RWPE2 (cell line): ENCODE results near the gene ATP2A1.

Experiments used
- ATAC-seq: fragments of 200-7000 bp; cut with Tn5 transposase; 3 replicates; pipeline ENCODE4 v1.9.1; 2021; ENCODE audit warnings: low read depth
- DNase-seq: peaks from one replicate; pipeline ENCODE4 v3.0.0-alpha.2; 2020; ENCODE audit warnings: low spot score
- H3K27ac ChIP-seq: fragments of 450-650 bp; 2 replicates; pipeline ENCODE4 v1.5.1; 2017; ENCODE audit warnings: mild to moderate bottlenecking; ENCODE audit not compliant: poor library complexity, severe bottlenecking
- H3K27me3 ChIP-seq: fragments of 250-450 bp; sonication (Bioruptor Pico); 2 replicates; pipeline ENCODE4 v1.5.1; 2021; ENCODE audit warnings: mild to moderate bottlenecking, moderate library complexity; ENCODE audit not compliant: insufficient read depth, poor library complexity, severe bottlenecking
- H3K36me3 ChIP-seq: fragments of 250-450 bp; sonication (Bioruptor Pico); 2 replicates; pipeline ENCODE4 v1.5.1; 2020; ENCODE audit warnings: low read depth, mild to moderate bottlenecking, moderate library complexity
- H3K4me1 ChIP-seq: fragments of 250-450 bp; sonication (Bioruptor Pico); 2 replicates; pipeline ENCODE4 v1.5.1; 2021; ENCODE audit warnings: mild to moderate bottlenecking, moderate library complexity; ENCODE audit not compliant: insufficient read depth, poor library complexity, severe bottlenecking
- H3K4me3 ChIP-seq: fragments of 250-450 bp; sonication (Bioruptor Pico); 2 replicates; pipeline ENCODE4 v1.5.1; 2021; ENCODE audit warnings: mild to moderate bottlenecking, moderate library complexity; ENCODE audit not compliant: severe bottlenecking
- H3K9me3 ChIP-seq: fragments of 250-450 bp; sonication (Bioruptor Pico); 2 replicates; pipeline ENCODE4 v1.5.1; 2021; ENCODE audit warnings: mild to moderate bottlenecking, moderate library complexity; ENCODE audit not compliant: severe bottlenecking
- TF ChIP-seq, protein P1 (sequence below): fragments of 450-650 bp; IDR thresholded peaks from one replicate; pipeline ENCODE4 v1.5.1; 2017; ENCODE audit warnings: mild to moderate bottlenecking, moderate library complexity; ENCODE audit not compliant: poor library complexity, severe bottlenecking

Gene ATP2A1

DNA sequence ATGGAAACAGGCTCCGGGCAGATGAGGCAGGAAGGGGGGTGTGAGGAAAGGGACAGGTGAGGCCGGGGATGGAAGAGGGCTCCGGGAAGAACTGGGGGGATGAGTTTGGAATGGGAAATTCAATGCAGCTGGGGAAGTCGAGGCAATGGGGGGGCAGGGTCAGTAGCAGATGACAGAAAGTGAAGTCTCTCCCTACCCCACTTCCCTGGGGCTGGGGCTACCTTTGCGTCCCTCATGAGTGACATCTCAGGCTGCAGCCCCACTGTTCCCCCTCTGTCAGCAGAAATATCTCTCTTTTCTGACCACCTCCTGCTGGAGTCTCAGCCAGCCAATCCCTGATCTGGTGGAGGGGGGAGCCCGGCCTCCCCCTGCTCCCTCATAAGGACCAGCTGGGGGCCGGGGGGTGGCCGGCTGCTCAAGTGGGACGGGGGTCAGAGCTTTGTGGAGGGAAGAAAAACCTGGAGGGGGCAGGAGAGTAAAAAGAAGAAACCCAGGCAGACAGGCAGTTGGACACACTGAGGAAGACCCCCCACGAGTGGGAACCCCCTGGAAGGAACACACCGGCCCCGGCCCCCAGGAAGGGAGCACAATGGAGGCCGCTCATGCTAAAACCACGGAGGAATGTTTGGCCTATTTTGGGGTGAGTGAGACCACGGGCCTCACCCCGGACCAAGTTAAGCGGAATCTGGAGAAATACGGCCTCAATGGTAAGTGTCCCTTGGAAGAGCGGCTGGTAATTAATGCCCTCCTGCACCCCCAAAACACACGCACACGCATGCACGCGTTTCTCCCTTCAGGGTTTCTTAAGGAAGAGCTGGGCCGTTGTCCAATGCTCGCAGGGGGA is at the start of gene ATP2A1:
Gene ATP2A1 (plus strand): TSS at position 406 of the 844 bp plus-strand sequence. CDS start 184 bp downstream, at position 590.
- Histone ChIP-seq H3K4me1 (peaks cover 4% of the 10 kb centered on the region), H3K27ac (no peak within 1 kb of the TSS)
- TF ChIP-seq, protein P1, sequence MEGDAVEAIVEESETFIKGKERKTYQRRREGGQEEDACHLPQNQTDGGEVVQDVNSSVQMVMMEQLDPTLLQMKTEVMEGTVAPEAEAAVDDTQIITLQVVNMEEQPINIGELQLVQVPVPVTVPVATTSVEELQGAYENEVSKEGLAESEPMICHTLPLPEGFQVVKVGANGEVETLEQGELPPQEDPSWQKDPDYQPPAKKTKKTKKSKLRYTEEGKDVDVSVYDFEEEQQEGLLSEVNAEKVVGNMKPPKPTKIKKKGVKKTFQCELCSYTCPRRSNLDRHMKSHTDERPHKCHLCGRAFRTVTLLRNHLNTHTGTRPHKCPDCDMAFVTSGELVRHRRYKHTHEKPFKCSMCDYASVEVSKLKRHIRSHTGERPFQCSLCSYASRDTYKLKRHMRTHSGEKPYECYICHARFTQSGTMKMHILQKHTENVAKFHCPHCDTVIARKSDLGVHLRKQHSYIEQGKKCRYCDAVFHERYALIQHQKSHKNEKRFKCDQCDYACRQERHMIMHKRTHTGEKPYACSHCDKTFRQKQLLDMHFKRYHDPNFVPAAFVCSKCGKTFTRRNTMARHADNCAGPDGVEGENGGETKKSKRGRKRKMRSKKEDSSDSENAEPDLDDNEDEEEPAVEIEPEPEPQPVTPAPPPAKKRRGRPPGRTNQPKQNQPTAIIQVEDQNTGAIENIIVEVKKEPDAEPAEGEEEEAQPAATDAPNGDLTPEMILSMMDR, result no peak

DNA sequence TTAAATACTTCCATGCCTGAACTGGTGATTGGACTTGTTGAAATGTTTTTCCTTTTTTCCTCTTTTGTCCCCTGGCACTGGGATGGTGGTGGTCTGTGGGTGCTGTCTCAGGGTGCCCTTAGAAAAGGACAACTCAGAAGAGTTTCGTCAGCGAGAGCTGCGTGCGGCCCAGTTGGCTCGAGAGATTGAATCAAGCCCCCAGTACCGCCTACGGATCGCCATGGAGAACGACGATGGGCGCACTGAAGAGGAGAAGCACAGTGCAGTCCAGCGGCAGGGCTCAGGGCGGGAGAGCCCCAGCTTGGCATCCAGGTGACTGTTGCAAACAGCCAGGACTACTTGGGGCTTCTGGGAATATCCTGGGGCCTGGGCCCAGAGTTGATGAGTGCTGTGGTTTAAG is 48.5 kb upstream of the ATP2A1 start:
- H3K27me3 ChIP-seq, result no peaks in the 10 kb centered on the region
- no peak for DNase-seq
- no peaks in the 10 kb centered on the region for H3K9me3 ChIP-seq
- H3K27ac ChIP-seq, result no peak overlapping the region
- H3K4me3 ChIP-seq, result no peak overlapping the region
- H3K36me3 ChIP-seq, result peaks cover 100% of the 10 kb centered on the region
- TF ChIP-seq, protein P1, result no peak
- H3K4me1 ChIP-seq, result peaks cover 12% of the 10 kb centered on the region
- ATAC-seq, result no peak

More for the DNA sequence above, at the start of gene ATP2A1:
- H3K4me3 ChIP-seq, result peak within 1 kb of the TSS; percentile 63
- peaks cover 8% of the 10 kb centered on the region for H3K36me3 ChIP-seq
- ATAC-seq, result no peak
- no peaks in the 10 kb centered on the region for H3K9me3 ChIP-seq
- no peak for DNase-seq
- H3K27me3 ChIP-seq, result no peaks in the 10 kb centered on the region

DNA sequence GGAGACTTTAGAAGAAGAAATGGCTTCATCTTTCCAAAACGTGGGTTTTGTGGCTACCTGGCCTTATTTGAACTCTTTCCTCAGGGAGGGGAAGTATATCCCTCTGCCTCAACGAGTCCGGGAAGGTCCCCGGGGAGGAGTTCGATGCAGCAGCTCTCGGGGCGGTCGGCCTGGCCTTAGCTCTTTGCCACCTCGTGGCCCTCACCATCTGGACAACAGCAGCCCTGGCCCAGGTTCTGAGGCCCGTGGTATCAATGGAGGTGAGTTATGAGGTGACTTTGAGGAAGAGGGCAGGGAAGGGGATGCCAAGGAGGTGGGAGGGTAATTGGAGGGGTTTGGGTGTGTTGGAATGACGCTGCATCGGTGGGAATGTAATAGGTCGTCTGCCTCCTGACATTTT is 47.8 kb upstream of the ATP2A1 start:
- Histone ChIP-seq H3K4me3 (no peak overlapping the region), H3K27ac (no peak overlapping the region), H3K27me3 (no peaks in the 10 kb centered on the region), H3K9me3 (no peaks in the 10 kb centered on the region), H3K36me3 (peaks cover 100% of the 10 kb centered on the region), H3K4me1 (peaks cover 5% of the 10 kb centered on the region)
- no peak for ATAC-seq
- no peak for DNase-seq
- TF ChIP-seq, protein P1, result no peak

DNA sequence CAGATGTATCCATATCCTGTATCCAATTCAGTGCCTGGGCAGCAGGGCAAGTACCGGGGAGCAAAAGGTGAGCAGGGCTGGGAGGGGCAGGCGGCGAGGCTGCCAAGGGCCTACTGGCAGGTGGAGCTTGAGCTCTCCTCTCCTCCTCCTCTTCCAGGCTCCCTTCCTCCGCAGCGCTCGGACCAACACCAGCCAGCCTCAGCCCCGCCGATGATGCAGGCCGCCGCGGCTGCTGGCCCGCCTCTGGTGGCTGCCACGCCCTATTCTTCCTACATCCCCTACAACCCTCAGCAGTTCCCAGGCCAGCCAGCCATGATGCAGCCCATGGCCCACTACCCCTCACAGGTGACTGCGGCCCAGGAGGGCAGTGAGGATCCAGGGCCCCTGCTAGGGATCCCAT is 43.9 kb upstream of the ATP2A1 start:
- DNase-seq (no peak), ATAC-seq (no peak)
- Histone ChIP-seq H3K9me3 (no peaks in the 10 kb centered on the region), H3K27ac (no peak overlapping the region), H3K36me3 (peaks cover 86% of the 10 kb centered on the region), H3K4me3 (no peak overlapping the region), H3K4me1 (no peaks in the 10 kb centered on the region), H3K27me3 (no peaks in the 10 kb centered on the region)
- TF ChIP-seq, protein P1, result no peak
